Measurements from ENCODE around the gene CRACDL.

The CRACDL gene

GRCh38 chr2:98847853-98848252, 88.2 kb downstream of the CRACDL start:
- DNase-seq = no peak

- DNase-seq = no peak
Observed at GRCh38 chr2:98846041-98846440, 90.0 kb downstream of the CRACDL start.

DNA sequence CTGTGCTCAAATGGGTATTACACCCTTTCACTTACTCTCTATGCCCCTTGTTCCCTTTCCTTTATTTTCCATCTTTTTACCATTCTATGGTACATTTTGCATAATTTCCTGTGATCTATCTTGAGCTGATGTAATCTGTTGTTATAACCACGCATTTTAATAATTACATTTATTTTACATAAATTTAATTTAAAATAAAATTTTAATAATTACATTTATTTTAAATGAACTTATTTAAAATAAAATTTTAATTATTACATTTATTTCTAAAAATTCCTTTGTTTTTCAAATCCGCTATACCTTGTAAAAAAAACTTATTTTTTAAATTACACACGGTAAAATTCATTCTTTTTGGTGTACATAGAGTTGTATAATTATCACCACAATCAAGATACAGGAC, 93.9 kb downstream of the CRACDL start:
- no peak for DNase-seq

DNA sequence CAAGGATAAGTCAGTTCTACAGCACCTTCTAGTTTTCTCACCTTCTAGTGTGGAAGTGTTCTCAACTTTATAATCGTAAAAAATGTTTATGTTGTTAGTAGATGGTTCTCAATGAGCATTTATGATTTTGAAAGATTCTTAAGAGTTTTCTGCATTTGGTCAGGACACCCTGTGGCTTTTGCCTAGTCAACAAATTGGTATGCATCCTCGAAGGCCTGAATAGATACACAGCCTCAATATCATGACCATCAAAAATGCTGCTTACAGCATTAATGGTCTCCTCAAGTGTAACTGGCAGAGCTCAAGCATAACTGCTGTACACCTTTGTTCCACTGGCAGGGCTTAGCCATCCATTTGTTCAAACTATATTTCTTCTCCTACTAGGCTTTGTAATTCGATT, 96.7 kb downstream of the CRACDL start:
- no peak for DNase-seq

GRCh38 chr2:98835831-98836385, 100.1 kb downstream of the CRACDL start:
- no peak for DNase-seq

- DNase-seq = no peak
Observed at GRCh38 chr2:98833917-98834263, 102.1 kb downstream of the CRACDL start.

DNA sequence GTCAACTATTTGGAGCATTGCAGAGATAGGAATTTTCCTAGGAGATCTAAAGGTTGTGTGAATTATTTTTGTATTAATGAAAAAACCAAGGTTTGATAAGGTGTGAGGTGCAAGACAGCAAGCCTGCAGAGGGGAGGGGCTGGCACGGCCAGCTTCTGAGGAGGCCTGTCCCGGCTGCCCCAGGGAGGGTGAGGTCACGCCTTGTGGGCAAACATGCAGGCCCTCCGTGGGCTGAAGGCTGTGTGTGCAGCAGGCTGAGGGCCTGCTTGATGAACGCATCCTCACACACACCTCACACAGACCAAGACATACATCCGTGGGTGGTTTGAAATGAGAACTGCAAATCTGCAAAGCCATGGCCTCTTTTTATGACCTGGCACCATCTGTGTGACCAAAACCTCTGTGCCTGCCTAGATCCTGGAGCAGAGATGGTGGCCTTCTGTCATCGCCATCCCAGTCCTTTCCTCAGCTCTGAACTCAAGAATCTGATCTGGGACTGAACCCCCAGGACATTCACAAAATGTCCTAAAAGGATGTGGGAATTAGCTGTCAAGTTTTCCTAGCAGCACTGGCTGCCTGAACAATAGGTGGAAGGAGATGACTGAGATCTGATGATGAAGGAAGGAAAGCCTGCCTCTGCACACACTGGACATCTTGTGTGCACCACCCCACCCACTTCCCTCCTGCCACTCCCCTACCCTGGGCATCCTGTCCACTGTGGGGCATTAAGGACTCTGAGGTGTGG, 102.7 kb downstream of the CRACDL start:
- no peak for DNase-seq

DNA sequence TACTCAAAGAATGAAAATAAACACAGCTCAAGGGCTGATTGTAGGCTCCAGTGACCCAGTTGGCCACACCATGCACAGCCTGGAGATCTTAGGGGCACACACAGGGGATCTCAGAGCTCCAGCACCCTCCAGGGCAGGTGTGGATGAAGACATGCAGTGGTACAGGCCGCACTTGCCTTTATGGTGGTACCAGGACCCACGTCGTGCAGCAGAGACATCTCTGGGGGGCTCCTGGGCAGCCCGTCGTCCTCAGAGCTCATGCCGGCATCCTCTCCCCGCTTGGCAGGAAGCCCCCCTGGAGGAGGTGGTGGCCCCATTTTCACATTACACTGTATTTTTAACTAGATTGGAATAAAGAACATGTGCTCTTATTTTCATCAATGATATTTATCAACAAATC, 103.9 kb downstream of the CRACDL start:
- DNase-seq = no peak

- no peak for DNase-seq
Observed at GRCh38 chr2:98830571-98831145, 105.4 kb downstream of the CRACDL start.

DNA sequence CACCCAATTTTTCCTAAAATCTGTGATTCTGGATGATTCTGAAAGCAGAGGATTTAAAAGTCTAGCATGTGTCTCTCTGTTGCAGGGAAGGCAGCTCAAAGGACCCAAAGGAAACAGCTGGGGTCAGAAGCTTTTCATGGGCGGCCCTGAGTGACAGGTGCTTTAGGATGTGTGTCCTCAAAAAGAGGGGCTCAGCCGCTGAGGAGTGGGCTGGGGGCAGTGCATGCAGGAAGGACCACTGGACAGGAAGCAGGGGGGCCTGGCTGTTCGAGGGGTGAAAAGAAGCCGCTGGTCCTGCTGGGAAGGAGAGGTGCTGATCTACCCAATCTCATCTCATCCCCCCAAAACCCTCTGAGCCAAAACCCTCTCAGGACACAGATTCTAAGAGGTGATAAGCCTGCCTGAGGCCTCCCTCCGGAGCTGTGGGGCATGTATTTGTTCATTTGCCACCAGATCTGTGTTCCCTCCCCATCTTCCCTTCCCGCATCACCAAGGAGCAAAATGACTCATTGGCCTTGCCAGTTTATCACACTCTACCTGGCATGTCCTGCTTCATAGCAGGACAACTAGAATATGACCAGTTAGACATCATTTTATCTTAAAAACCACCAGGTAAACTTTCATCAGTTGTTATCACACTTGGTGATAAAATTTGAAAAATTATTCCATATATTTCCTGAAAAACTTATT, 106.3 kb downstream of the CRACDL start:
- DNase-seq = no peak

DNA sequence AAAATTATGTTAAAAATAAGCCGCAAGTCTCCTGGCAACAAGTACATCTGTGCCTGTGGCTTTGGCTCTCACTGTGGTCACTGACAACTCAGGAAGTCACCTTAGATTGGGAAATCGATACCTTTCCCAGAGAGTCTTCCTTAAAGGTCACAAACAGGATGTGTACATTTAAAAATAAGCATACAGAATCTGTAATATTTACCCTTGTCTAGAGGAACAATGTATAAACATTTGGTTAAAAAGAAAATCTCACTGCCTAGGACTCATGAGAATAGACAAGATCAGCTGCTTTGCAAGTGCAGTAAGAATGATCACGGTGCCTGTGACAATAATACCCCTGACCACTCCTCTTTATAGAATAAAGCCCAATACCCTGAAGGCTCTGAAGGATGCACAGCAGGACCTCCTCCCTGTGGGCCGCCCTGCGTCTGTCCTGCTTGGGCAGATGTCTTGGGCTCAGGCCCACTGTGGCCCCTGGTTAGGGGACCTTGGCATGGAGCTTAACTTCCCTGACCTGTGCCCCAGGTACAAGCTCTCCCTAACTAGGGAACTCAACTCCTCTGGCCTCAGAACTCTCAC, 107.1 kb downstream of the CRACDL start:
- no peak for DNase-seq

DNA sequence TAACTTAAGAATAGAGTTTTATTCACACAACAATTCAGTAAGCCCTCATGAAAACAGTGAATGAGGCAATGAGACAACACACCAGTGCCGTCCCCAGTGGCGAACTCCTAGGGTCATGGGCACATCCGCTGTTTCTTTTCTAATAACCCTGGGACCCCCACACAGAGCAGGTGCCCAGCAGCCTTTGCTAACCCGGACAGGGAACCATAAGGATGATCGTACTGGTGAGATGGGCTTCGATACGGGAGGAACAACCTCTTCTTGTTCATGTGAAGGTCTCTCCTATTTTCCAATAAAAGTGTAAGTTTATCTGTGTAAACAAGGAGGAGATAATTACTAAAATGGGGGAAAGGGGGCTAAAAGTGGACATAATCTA, 107.7 kb downstream of the CRACDL start:
- DNase-seq = no peak

DNA sequence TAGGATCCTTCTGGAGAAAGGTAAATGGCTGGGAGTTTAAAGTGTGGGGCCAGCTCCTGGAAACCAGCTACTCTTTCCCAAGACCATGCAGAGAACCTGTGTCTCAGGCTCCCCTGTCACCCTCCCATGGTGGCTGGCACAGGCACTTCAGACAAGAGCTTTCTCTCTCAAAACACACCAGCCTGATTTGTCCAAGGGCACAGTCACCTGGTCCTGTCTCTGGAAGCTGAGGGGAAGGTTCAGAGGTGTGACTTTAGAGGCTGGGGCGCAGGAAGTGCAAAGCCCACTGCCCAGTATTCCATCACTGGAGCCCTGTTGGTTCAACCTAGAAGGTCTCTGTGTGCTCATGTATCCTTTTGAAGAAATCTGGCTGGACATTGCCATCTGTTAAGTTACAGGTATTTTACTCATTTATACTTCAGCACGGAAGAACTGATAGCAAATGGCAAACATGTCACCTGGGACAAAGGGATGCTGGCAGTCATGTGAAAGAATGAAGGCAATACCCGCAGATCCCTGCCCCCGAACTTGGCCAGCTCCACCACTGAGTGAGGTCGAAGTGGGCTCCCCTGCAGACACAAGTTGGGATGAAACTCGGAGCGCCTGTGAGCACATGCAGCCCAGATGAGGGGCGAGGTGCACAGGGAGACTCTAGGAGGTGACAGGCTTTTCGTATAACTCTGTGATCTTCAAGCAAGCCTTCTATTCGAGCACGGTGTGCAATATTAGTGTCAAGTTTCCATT, 108.2 kb downstream of the CRACDL start:
- DNase-seq = no peak

- no peak for DNase-seq
Observed at GRCh38 chr2:98826856-98827255, 109.2 kb downstream of the CRACDL start.

DNA sequence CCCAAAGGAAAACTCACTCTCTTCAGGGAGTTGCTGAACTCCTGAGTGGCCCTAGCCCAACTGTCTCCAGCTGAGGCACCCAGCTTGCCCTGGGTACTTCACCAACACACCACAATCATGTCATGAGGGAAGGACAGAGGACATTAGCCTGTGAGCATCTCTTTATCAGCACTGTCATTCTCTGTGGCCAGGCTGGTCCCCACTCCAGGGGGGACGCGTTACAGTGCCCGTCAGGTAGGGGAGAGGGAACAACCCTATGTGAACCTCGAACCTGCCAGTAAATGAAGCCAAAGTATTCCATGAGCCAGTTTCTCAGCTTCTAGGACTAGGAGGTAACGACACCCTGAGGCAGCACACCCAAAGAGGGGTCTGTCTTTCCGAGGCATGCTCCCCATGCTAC, 110.2 kb downstream of the CRACDL start:
- DNase-seq = no peak

GRCh38 chr2:98825404-98825803, 110.6 kb downstream of the CRACDL start:
- no peak for DNase-seq

- DNase-seq = no peak
Observed at GRCh38 chr2:98825020-98825350, 111.0 kb downstream of the CRACDL start.

- no peak for DNase-seq
Observed at GRCh38 chr2:98824256-98825019, 111.6 kb downstream of the CRACDL start.

DNA sequence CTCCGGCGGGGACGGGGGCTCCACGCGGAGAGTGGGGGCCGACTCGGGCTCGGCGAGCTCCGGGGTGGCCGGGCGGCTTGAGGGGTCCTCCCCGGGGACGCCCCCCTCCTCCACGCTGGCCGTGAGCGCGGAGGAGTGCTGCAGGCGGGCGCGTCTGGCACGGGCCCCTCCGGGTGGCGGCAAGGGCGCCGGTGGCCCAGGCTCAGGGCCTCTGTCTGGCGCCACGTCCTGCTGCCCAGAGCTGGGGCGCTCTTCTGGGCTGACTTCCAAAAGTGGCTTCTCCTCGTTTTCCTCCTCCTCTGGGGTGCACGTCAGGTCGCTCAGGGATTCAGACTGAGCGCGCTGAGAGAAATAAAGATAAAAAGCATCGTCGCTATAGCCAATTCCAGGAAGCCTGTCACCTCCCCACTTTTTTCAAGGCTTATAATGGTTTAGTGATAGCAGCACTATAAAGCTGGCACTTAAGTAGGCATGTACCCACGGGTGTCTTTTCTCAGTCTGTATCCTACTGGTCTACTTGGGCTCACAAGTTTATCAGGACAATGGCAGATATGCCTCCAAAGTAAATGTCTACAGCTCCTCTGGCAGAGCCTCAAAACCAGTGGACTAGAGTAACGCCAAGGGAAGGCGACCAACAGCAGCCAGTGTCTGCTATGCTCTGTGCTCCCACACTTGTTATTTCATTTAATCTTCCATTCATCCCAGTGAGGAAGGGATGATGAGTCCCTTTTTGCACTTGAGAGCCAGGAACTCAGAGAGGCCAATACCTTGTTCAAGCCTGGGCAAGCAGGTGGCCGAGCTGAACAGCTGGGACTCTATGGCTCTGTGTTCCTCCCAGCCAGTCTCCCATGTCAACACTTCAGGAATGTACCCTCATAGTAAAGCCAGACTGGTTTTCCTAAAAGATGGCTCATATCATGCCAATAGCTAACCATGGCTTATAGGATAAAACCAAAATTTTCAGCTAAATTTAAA, 112.5 kb downstream of the CRACDL start:
- no peak for DNase-seq

DNA sequence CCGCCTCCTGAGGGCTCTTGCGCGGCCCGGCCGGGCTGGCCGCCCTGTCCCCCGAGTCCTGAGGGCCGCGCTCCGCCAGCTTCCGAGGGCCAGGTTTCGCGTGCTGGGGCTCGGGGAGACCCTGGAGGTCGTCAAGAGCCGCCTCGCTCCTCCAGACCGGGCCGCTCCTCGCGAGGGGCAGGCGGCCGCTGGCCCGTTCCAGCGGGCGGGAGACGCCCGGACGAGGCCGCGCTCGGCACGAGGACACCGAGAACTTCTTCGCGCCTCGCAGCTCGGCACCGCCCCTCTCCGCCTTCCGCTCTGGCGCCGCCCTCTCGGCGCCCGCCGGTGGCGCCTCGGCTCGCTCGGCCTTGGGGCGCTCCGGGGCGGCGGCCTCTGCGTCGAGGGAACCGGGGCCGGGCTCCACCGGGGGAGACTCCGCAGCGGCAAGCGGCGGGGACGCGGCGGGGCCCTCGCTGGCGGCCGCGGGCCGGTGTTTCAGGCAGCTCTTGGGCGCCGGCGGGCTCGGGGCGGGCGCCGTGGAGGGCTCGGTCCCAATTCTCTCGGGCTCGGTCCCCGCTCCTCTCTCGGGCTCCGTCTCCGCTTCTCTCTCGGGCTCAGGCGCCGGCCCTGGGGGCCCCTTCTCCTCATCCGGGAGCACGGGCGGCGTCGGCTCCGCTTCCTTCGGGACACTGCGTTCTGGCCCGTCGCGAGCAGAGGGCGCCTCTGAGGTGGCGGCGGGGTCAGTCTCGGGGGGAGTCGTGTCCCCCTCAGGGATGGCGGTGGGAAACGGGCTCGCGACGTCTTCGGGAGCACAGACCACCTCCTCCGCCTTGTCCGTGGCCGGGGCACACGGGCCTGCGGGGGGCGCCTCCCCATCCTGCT, 113.5 kb downstream of the CRACDL start:
- DNase-seq = peak; percentile 55
